Thyroid gland (tissue), 4 donors: Measurements from ENCODE around the gene SPATA13. TPM values are rescaled to one million over a fixed set of nuclear protein-coding genes. Genes with fewer than 3 reads are reported as not detected.

Experiments used
- DNase-seq, 2 donors: peaks; one replicate each; pipeline ENCODE4 v3.0.0-alpha.2; 2019
- H3K27ac ChIP-seq, 3 donors: fragments of 200-600 bp; sonication (generic); 1 replicate in 2 of 3; 2 replicates in 1 of 3; pipeline ENCODE4 v1.5.1; 2016 to 2019; ENCODE audit warnings: mild to moderate bottlenecking in 1 of 3, moderate library complexity in 1 of 3
- H3K27me3 ChIP-seq: fragments of 200-600 bp; sonication (generic); one replicate; pipeline ENCODE4 v1.5.1; 2019
- H3K36me3 ChIP-seq, 2 donors: fragments of 200-600 bp; sonication (generic); one replicate each; pipeline ENCODE4 v1.5.1; 2016 to 2019
- H3K4me1 ChIP-seq, 2 donors: fragments of 200-600 bp; sonication (generic); one replicate each; pipeline ENCODE4 v1.5.1; 2017 to 2019
- H3K4me3 ChIP-seq, 3 donors: fragments of 200-600 bp; sonication (generic); replicated peaks in 1 of 3; 1 replicate in 2 of 3; 2 replicates in 1 of 3; pipeline ENCODE4 v1.5.1; 2016; ENCODE audit warnings: mild to moderate bottlenecking in 1 of 3
- H3K9me3 ChIP-seq: fragments of 200-600 bp; sonication (generic); one replicate; pipeline ENCODE4 v1.5.1; 2017
- CTCF ChIP-seq, 6 experiments: fragments of 200-600 bp in 3 of 6; fragments of 450-650 bp in 3 of 6; sonication (generic) in 3 of 6; IDR thresholded peaks; one replicate each; pipeline ENCODE4 v1.5.1; 2016 to 2019; ENCODE audit warnings: antibody characterized with exemption in 6 of 6, mild to moderate bottlenecking in 2 of 6, inconsistent platforms in 1 of 6, moderate library complexity in 1 of 6
- POLR2A ChIP-seq, 2 donors: fragments of 450-650 bp; IDR thresholded peaks; one replicate each; pipeline ENCODE4 v1.6.1; 2017; ENCODE audit warnings: antibody characterized with exemption in 2 of 2, mild to moderate bottlenecking in 2 of 2, moderate library complexity in 1 of 2
- WGBS, 2 donors: methylation state at CpG; one replicate each; pipeline ENCODE4 v1.1.5; 2017; 5-methylcytosine and 5-hydroxymethylcytosine counted together
- intact Hi-C: fragments of 100-400 bp; cut with DNase I; formaldehyde crosslinking; loops from one replicate; pipeline ENCODE4 v1.15.1; 2023
- total RNA-seq, 4 donors: library from RNA; depleted of rRNA; stranded (reverse); fragments of >200 nt; gene quantifications; one replicate each; pipeline ENCODE4 v1.2.3, GENCODE V29; 2016

The SPATA13 gene
- total RNA-seq, 4 donors from 2014 or later: 43.2 to 95.4 (median 51.1) TPM

GRCh38 chr13:24228852-24229458, 68.4 kb downstream of the SPATA13 start:
- Histone ChIP-seq H3K4me1 (peaks cover 3 to 22% of the 10 kb centered on the region in 2 donors), H3K27me3 (no peaks in the 10 kb centered on the region), H3K4me3 (no peak overlapping the region), H3K27ac (no peak overlapping the region), H3K9me3 (no peaks in the 10 kb centered on the region), H3K36me3 (no peaks in the 10 kb centered on the region)
- DNase-seq: peak in 1 of 2 donors; percentile 49
- peak; percentile 63 to 88 (median 78) for TF ChIP-seq CTCF (IDR thresholded peaks at IDR 0.05)
- no peak for TF ChIP-seq POLR2A (IDR thresholded peaks at IDR 0.05)
- intact Hi-C loops: no loop called here
- WGBS, 2 donors: 47 to 48% methylated on average over 4 of the region's 4 CpGs

GRCh38 chr13:24230428-24231072, 70.0 kb downstream of the SPATA13 start:
- intact Hi-C loops: no loop called here
- Histone ChIP-seq H3K27me3 (no peaks in the 10 kb centered on the region), H3K4me1 (peaks cover 17 to 36% of the 10 kb centered on the region in 2 donors), H3K4me3 (no peak overlapping the region), H3K27ac (no peak overlapping the region), H3K36me3 (no peaks in the 10 kb centered on the region), H3K9me3 (no peaks in the 10 kb centered on the region)
- no peak for TF ChIP-seq POLR2A (IDR thresholded peaks at IDR 0.05)
- TF ChIP-seq CTCF (IDR thresholded peaks at IDR 0.05): no peak
- 84 to 91% methylated on average over 12 of the region's 12 CpGs for WGBS, 2 donors
- DNase-seq: no peak

GRCh38 chr13:24231377-24231776, 70.9 kb downstream of the SPATA13 start:
- Histone ChIP-seq H3K9me3 (no peaks in the 10 kb centered on the region), H3K36me3 (no peaks in the 10 kb centered on the region), H3K27me3 (no peaks in the 10 kb centered on the region), H3K4me3 (no peak overlapping the region), H3K27ac (no peak overlapping the region), H3K4me1 (peaks cover 17 to 36% of the 10 kb centered on the region in 2 donors)
- 89 to 97% methylated on average over 3 of the region's 3 CpGs for WGBS, 2 donors
- TF ChIP-seq POLR2A (IDR thresholded peaks at IDR 0.05) (no peak), CTCF (IDR thresholded peaks at IDR 0.05) (no peak)
- no peak for DNase-seq
- intact Hi-C loops: no loop called here

- Histone ChIP-seq H3K4me1 (peaks cover 15 to 30% of the 10 kb centered on the region in 2 donors), H3K9me3 (no peaks in the 10 kb centered on the region), H3K4me3 (no peak overlapping the region), H3K36me3 (no peaks in the 10 kb centered on the region), H3K27ac (peak overlapping the region in 2 of 3 donors; percentile 29 to 43), H3K27me3 (no peaks in the 10 kb centered on the region)
- DNase-seq: no peak
- TF ChIP-seq CTCF (IDR thresholded peaks at IDR 0.05) (no peak), POLR2A (IDR thresholded peaks at IDR 0.05) (no peak)
- WGBS, 2 donors: 94 to 96% methylated on average over 5 of the region's 5 CpGs
- intact Hi-C loops: no loop called here
These were observed 71.5 kb downstream of the SPATA13 start for GRCh38 chr13:24232037-24232436.

GRCh38 chr13:24232474-24232873, 72.0 kb downstream of the SPATA13 start:
- DNase-seq: peak; percentile 44 to 58
- 26 to 53% methylated on average over 3 of the region's 3 CpGs for WGBS, 2 donors
- intact Hi-C loops: no loop called here
- TF ChIP-seq CTCF (IDR thresholded peaks at IDR 0.05): peak in 1 of 6 experiments; percentile 27
- no peak for TF ChIP-seq POLR2A (IDR thresholded peaks at IDR 0.05)
- Histone ChIP-seq H3K36me3 (no peaks in the 10 kb centered on the region), H3K27ac (peak overlapping the region; percentile 29 to 62 (median 43)), H3K27me3 (no peaks in the 10 kb centered on the region), H3K9me3 (no peaks in the 10 kb centered on the region), H3K4me1 (peaks cover 17 to 33% of the 10 kb centered on the region in 2 donors), H3K4me3 (no peak overlapping the region)
